HUDEP-2 (cell line): ENCODE results near the gene ARHGEF25.
A peak's percentile ranks its signal among the peaks of the same experiment; 100 is the strongest.

Experiments used
- DNase-seq, 76 experiments: peaks; one replicate each; lab custom pipeline; 2025; ENCODE audit not compliant: unreplicated experiment in 76 of 76; lab: John Stamatoyannopoulos, UW

ARHGEF25 gene

DNA sequence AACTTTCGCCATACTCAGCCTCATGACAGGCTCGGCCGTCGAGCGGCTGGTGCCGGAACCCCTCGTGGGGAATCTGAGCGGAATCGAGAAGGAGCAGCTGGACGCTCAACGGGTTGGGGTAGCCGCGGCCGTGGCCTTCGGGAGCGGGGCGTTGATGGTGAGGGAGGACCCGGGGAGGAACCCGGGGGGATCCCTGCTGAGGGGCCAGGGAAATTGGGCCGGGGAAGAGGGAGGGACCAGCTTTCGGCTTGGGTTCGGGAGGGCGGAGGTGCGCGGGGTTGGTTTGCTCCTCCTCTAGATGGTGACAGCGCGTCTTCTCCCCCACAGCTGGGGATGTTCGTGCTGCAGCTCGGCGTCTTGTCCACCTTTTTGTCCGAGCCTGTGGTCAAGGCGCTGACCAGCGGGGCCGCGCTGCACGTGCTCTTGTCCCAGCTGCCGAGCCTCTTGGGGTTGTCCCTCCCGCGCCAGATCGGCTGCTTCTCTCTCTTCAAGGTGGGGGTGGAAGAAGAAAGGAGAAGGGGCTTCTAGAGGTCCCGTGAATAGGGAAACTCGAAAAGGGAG, 9.8 kb downstream of the ARHGEF25 start:
- DNase-seq = peak in 2 of 76 experiments; percentile 18 to 31

DNA sequence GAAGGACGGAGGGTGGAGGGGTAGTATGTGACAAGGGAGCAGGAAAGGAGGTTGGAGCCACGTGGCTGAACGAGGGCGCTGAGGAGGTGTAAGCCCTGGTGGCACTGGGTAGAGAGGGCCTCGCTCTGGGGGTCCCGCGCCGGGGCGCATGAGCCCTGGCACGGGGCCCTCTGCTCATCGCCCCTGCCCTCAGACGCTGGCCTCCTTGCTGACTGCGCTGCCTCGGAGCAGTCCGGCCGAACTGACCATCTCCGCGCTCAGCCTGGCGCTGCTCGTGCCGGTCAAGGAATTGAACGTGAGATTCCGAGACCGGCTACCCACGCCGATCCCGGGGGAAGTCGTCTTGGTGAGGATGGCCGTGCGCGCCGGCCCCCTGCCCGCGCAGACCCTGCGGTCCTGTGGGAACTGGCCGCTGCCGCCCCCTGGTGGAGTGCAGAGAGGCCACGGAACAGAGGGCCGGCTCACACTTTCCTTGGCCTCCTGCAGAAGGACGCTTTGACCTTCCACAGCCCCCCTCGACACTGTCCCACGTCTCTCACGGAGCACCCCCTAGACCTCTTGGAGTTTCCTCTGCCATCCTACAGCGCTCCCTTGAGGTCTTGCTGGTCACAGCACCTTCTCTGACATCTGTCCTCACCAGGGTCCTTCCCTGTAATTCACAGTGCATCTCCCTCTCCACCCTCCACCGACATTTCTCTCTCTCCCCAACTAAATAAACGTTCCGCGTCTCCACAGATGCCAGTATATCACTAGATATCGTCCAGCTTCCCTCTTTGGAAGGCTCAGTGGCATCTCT, 10.5 kb downstream of the ARHGEF25 start:
- peak in 41 of 76 experiments; percentile 6 to 58 (median 22) for DNase-seq

DNA sequence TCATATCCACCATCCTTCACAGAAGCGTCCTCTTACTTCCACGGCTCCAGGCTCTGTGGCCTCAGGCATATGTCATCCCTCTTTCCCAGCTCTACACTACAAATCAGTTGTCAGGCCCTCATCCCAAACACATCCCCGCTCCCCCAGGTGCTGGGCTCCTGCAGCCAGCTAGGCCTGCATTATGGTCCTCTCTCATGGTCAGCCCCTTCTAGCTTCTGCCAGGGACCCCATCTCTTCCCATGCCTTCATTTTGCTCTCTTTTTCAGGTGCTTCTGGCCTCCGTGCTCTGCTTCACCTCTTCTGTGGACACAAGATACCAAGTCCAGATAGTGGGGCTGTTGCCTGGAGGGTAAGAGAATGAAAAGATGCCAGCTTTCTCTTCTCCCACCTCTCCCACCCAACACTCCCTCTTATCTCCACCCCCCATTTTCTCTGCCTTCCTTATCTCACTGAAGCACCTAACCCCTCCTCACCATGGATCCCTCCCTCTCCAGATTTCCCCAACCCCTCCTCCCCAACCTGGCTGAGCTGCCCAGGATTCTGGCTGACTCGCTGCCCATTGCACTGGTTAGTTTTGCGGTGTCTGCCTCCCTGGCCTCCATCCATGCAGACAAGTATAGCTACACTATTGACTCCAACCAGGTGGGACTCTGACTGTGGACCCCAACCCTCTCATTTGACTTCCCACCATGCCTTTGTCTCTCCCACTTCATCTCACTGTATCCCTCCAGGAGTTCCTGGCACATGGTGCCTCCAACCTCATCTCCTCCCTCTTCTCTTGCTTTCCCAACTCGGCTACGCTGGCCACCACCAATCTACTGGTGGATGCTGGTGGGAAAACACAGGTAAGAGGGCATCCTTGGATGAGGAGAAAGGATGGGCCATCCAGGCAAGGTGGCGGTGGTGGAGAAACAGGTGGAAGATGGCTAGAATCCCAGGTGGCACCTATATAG, 11.3 kb downstream of the ARHGEF25 start:
- peak in 3 of 76 experiments; percentile 3 to 21 (median 4) for DNase-seq

DNA sequence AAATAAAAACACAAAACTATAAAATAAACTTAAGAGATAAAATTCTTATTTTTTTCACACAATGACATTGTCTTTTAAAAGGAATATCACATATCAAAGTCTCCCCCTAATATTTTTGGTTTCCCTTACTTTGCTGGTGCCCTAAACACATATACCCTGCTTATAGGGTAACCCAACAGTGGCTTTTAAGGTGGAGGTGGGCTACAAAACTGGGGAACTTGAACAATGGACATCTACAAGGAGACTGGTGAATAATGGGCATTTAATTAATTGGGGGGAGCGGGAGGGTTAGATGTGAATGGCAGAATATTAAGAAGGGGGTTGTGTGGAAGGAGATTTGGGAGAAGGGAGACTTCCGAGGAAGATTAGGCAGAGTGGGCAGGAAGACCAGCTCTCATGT, 12.2 kb downstream of the ARHGEF25 start:
- DNase-seq = no peak

DNA sequence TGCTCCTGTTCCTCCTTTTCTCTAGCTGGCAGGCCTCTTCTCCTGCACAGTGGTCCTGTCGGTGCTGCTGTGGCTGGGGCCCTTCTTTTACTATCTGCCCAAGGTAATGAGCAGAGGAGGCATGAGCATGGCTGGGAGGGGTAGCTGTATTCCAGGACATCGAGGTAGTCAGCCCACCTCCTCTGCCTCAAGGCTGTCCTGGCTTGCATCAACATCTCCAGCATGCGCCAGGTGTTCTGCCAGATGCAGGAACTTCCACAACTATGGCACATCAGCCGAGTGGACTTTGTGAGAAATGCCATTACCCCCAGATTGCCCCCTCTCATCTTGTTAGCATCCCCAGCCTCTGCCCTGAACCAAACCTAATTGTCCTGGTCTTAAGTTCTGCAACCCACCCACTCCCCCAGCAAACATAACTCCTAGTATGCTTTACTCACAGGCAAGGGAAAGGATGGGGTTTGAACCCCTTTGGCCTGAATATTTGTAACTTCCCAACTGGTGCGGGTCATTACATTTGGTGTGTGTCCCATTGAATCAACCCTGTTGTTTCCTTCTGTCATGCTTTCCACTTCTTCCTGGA, 12.7 kb downstream of the ARHGEF25 start:
- DNase-seq = no peak

DNA sequence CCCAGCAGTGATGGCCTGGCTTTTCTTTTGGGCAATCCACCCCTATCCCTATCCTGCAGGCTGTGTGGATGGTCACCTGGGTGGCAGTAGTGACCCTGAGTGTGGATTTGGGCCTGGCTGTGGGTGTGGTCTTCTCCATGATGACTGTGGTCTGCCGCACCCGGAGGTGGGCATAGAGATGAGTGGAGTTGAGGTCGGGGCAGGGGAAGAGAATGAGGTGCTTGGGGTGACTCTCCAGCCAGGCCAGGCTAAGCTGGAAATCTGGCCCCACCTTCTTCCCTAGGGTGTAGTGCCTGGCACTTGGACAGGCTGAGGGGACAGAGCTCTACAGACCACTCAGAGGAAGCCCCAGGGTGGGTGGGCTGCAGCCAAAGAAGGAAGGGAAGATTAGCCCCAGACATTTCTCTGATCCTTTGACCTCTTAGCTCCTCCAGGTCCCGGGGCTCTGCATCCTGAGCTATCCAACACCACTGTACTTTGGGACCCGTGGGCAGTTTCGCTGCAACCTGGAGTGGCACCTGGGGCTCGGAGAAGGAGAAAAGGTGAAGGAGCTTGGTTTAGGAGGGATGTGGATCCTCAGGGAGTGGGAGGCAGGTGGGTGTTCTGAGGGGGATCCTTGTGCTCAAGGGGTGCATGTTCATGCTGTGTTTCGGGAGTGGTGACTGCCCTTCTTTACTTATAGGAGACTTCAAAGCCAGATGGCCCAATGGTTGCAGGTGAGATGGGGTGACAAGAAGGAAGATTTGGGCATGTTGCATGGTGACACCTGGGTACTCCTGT, 13.4 kb downstream of the ARHGEF25 start:
- DNase-seq = no peak

DNA sequence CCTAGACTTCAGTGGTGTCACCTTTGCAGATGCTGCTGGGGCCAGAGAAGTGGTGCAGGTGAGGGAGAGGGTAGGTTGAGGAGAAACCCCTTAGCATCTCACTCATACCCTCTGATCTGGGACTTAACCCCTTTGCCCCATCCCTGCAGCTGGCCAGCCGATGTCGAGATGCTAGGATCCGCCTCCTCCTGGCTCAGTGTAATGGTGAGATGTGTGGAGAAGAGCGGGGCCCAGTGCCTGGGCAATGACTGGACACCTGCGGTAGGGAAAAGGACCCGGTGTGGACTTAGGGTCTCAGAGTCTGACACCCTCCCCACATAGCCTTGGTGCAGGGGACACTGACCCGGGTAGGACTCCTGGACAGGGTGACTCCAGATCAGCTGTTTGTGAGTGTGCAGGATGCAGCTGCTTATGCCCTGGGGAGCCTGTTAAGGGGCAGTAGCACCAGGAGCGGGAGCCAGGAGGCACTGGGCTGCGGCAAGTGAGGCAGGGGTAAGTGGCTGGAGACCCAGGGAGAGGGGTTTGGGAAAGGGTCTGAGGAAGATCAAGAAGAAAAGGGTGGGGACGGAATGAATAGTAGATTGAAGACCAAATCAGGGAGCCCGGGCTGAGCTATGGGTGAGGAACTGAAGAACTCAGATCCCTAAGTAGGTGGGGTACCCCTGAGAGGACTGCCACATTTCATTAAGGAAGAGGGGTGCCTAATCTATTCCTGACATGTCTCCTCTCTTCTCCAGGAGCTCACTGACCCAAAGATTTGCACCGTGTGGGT, 14.2 kb downstream of the ARHGEF25 start:
- DNase-seq = no peak

DNA sequence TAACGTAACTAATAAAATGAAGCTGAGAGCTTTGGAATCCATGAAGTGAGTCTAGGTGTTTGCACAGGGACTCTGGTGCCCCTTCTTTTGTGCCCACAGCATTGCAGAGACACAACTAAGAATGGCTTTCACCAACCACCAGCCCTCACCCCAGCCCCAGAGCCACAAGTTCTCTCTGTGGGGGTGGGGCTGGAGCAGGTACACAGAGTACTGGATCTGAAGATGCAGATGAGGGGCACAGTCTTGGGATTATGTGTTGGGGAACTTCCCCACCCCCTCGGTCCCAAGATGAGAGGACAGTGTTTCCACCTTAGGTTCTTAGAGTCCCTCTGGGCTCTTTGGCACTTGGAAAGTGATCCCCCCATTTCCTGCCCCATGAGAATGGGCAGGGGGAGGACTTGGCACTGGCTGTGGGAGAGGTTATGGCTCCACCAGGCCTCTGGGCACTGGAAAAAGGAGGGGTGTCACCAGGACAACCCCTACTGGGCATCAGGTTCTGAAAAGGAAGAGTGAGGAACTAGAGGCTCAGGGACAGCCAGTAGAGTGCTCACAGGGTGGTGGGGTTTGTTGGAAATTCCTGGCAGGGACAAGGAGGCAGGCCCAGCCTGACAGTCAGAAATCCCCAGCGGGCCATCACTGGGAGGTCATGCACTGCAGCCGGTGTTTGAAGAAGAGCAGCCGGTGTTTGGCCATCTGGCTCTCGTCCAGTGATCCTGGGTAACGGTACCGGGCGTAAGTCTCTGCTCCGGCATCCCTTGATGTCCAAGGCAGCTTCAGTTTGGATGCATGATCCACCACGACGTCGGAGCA, 15.1 kb downstream of the ARHGEF25 start:
- no peak for DNase-seq

DNA sequence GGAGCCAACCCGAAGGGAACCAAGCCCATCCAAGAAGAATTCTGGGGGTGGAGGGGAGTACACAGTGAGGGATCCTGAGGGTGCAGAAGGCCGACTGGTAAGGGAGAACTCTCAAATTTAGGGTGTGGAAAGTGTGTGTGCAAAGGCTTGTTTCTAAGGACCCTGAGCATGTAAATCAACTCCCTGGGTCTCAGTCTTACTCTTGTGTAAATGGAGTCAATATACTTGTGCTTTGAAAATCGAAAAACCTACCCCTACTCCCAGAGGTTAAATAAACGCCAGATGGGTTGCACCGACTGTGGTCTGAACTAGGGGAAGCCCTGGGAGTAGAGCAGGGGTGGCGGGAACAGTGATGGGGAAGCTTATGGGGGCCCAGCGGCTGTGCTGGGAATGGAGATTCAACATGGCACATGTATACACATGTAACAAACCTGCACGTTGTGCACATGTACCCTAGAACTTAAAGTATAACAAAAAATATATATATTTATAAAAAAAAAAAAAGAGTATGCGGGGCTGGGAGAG, 15.7 kb downstream of the ARHGEF25 start:
- DNase-seq = no peak

DNA sequence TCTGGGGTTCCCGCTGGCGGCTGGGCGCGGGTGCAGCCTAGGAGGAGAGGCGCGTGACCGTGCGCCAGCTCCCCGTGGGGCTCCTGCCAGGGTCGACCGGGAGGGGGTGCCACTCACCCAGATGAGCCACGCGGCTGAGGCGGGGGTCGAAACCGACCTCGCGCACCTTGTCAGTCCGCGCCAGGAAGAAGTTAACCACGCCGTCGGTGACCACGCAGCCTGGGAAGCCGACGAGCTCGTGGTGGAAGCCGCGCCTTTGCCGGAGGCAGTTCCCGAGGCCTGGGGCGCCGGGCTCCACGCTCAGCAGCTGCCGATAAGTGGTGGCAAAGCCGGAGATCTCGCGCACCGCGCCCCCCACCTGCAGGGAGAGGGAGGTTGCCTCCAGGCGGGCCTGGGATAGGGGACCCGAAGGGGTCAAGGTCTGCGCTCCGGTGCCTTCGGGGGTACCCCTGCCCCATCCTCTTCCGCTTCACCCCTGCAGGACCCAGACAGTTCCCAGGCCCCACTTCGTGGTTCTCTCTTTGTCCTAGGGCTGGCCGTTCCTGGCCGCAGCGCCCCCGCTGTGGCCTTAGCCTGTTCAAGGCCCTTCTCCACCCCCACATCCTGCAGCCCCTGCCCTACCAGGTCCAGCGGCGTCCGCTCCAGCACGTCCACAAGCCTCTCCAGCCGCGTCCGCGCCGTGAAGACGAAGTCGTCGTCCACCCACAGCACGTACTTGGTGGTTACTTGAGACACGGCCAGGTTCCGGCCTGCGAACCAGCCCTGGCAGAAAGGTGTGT, 16.5 kb downstream of the ARHGEF25 start:
- no peak for DNase-seq

DNA sequence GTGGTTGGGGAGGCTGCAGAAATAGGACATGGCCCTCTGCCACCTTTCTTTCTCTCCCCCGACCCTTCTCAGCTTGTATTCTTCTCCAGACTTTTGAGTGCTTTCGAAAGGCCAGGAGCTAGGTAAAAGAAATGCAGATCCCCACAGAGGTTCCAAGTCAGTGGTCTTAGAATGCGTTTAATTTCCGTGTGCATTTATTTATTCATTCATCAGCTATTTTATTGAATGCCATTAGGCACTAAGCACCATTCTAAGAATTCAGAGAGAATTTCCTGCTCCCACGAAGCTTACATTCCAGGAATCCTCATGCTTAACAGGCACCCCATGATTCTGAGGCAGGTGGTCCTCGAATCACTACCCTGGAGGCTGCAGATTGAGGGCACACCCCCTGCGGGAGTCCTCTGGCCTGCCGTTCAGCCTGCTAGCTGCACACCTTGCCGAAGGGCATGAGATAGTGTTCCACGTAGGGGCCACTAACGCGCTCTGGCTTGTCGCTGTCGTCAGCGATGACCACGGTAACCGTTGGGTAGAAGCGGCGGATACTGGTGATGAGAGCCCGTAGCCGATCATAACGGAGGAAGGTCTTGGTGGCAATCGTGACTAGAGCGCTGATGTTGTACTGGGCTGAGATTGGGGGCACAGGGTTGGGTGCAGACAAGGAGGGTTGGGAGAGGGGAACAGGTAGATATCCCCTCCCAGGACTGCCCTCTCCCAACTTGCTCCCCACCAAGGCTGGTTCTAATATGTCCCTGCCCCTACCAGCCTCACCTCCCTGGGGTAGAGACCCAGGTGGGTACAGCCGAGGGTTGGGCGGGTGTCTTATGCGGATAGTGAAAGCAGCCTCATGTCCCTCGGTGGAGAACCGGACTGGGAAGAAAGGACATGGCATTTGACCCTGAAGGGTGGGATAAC, 17.3 kb downstream of the ARHGEF25 start:
- no peak for DNase-seq

DNA sequence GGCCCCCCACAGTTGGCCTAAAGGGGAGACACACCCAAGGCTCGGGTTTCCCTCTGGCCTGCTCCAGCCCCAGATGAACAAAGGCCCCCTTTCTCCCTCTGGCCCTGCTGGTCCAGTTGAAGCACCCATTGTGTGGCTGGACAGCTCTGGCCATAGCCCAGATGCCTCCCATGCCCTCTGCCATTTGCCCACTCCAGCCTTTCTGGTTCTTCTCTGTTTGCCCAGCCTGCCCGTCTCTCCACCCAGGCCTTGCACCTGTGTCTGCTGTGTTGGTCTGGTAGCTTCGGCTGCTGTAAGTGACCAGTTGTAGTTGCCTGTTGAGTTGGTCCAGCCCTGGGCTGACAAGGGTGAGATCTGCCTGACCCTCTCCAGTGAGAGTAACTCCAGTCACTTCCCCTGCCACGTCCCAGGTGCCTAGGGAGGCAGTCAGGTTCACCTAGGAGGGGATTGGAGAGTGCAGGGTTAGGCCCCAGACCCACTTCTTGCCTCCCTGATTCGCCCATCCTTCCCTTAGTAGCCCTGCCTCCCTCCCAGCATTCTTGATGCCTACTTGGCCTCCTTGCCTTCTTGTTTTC, 18.7 kb downstream of the ARHGEF25 start:
- no peak for DNase-seq

DNA sequence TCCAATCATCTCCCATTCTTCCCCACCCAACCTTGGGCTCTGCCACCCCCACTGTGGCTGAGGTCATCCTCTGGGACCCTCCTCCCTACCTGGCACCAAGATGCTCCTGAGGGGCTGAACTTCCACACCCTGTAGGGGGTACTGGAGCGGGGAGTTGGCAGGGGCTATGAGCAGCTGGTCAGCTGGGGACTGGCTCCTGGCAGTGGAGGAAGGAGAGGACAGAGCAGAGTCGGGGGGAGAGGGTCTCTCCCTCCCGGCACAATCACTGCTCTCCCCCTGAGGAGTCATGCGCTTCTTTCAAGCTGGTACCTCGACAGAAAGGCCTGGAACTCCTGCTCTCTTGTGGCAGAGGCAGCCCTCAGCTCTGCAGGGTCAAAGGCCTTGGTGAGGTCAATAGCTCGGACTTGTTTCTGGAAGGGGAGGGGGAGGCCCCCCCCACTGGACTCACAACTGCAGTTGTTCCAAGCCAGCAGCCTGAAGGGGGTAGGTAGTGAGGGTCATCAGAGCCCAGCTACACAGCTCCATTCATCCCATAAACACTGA, 19.7 kb downstream of the ARHGEF25 start:
- no peak for DNase-seq

DNA sequence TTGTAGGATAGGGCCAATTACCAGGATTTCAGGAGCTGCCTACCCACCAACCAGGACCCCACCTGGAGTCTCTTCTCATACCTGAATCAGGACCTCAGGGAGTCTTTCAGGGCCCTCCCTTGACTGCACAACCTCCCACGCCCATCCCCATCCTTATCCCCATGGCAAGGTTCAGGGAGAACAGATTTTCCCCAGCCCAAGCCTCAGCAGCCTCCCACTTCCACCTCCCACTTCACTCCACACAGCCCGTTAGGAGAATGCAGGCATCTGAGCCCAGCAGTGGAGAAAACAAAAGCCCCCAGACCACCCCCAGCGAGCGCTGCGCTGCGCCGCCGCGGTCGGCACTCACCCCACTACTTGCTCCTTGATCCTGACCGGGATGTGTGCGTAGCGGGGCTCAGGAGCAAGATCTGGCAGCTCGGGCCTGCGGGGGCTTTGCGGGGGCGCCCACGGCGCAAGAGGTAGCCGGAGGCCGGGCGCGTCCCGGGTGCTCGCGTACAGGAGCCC, 20.4 kb downstream of the ARHGEF25 start:
- no peak for DNase-seq

DNA sequence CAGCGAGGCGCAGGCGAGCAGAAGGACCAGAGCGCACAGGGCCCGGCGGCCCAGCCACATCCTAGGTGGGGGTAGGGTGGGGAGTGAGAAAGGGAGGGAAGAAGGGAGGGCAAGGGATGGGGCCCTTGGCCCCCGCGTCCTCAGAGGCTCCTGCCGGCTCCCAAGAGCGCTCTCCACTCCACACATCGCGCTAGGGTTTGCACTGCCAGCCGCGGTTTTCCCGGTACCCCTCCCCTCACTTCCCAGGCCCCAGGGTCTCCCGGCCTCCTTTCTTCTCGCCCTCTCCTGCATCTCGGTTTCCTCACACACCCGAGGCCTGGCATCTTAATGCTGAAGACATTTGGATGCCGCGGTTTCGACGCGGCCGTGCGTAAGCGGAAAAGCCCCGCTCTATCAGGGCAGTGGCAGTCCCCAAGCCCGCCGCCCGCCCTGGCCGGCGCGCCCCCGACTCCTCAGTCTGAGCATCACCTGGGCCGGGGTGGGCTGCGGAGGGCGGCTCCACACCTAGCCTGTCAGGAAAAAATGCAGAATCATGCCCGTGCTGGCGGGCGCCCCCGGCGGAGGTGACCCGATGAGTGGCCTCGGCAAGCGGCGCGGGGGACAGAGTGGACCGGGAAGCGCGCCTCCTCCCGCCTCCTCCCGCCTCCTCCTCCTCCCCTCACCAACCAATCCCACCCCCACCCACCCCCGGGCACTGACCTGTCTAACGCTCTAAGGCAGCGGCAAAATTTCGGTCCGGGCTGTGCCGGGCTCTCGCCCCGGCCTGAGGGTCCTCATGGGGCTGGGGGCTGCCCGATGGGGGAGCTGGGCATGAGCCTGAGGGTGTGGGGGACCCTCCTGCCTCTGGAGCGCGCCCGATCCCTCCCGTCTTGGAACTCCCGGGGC, 21.1 kb downstream of the ARHGEF25 start:
- no peak for DNase-seq
